ENCODE measurements around the gene ANGPT4. TPM values are rescaled to one million over a fixed set of nuclear protein-coding genes. Genes with fewer than 3 reads are reported as not detected.

Gene ANGPT4
- total and polyA plus RNA-seq, 2 of the 8 experiments (the other 6 are each of a cell fraction or from before 2014, with no cell fraction given) = 0.07 to 0.33 TPM

DNA sequence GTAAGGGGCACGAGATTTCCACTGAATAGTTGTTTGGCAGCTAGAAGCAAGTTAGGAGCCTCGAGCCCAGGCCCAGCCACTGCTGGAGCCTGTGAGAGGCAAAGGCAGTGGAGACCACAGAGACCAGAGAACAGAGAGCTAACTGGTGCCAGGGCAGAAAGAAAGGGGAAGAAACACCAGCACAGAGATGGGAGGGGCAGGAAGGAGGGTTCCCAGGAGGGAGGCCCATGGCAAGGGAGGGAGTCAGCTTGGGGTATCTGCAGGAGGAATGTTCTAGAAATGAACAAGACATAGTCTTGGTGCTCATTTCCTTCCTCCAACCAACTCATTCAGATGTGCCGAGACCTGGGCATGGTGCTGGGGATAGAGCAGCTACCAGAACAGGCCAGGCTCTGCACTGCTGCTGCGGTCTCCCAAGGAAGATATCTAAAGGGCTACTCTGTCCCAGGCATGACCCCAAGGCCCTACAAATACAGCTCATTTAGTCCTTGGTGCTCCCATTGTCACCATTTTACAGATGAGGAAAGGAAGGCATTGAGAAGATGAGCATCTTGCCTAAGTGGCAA is 10.7 kb downstream of the ANGPT4 start:
- Histone ChIP-seq H2BK20ac (ENCODE audit: low read length) (no peak overlapping the region), H3K4me1 (replicated peaks in 1 of 4; ENCODE audit: control insufficient read depth in 3 of 4, insufficient read depth in 4 of 4, low read length in 3 of 4) (peaks cover 0 to 4% (median 0%) of the 10 kb centered on the region in 4 experiments; a peak in 2 of 7 replicates), H3K4me3 (ENCODE audit: extremely low read depth in 1 of 4, insufficient read depth in 2 of 4, low read depth in 3 of 4, low read length in 4 of 4) (no peak overlapping the region), H3K4ac (replicated peaks; ENCODE audit: insufficient read length, low read depth, low read length) (no peak overlapping the region), H3K79me2 (ENCODE audit: control insufficient read depth in 1 of 2, insufficient read depth in 2 of 2, low read length in 2 of 2) (no peaks in the 10 kb centered on the region), H3K18ac (ENCODE audit: extremely low read depth, low read length) (no peak overlapping the region), H2AFZ (ENCODE audit: low read length) (no peak overlapping the region), H2BK120ac (replicated peaks; ENCODE audit: low read depth, low read length) (no peak overlapping the region), H3K27me3 (replicated peaks in 1 of 4; ENCODE audit: control insufficient read depth in 3 of 4, extremely low read depth in 1 of 4, insufficient read depth in 3 of 4, low read length in 3 of 4) (no peaks in the 10 kb centered on the region), H2BK5ac (ENCODE audit: low read depth, low read length) (no peak overlapping the region), H2BK12ac (ENCODE audit: low read depth, low read length) (no peak overlapping the region), H3K27ac (ENCODE audit: low read depth, low read length) (no peak overlapping the region), H3K56ac (replicated peaks; ENCODE audit: insufficient read length, low read depth, low read length) (no peak overlapping the region), H2BK15ac (ENCODE audit: low read length) (no peak overlapping the region), H3K14ac (ENCODE audit: insufficient read length) (no peak overlapping the region), H3K79me1 (ENCODE audit: low read depth, low read length) (no peaks in the 10 kb centered on the region), H3K4me2 (ENCODE audit: insufficient read depth in 1 of 2, low read depth in 2 of 2, low read length in 2 of 2) (no peak overlapping the region), H2AK5ac (ENCODE audit: low read depth, low read length) (no peak overlapping the region), H4K91ac (replicated peaks; ENCODE audit: insufficient read length, low read length) (no peak overlapping the region), H4K20me1 (replicated peaks in 1 of 2; ENCODE audit: control insufficient read depth in 1 of 2, insufficient read depth in 2 of 2, low read length in 2 of 2) (no peaks in the 10 kb centered on the region), H3K23me2 (ENCODE audit: low read depth, low read length) (no peaks in the 10 kb centered on the region), H3K23ac (ENCODE audit: insufficient read length) (no peak overlapping the region), H4K8ac (ENCODE audit: extremely low read depth, insufficient read depth, low read length) (no peak overlapping the region), H3K9ac (replicated peaks in 1 of 4; ENCODE audit: extremely low read depth in 1 of 4, low read depth in 3 of 4, low read length in 3 of 4) (no peak overlapping the region), H3K36me3 (ENCODE audit: control insufficient read depth in 2 of 4, insufficient read depth in 4 of 4, low read length in 3 of 4) (no peaks in the 10 kb centered on the region), H4K5ac (ENCODE audit: insufficient read length, low read depth, low read length) (no peak overlapping the region), H3K9me3 (ENCODE audit: insufficient read depth in 2 of 2, low read depth in 1 of 2, low read length in 1 of 2) (no peaks in the 10 kb centered on the region)
- ChIA-PET CTCF (ENCODE audit: partially characterized antibody) (interaction anchor here (1.2 to 3.9 kb wide), 6 partner anchors 10 to 51 kb away, joined by 3 to 19 read pairs (median 6); partner anchors contain the start of gene ANGPT4), POLR2A (ENCODE audit: partially characterized antibody) (interaction anchor here (1.1 to 1.8 kb wide), 2 partner anchors 9 to 11 kb away, joined by 3 to 6 read pairs; partner anchors contain the start of gene ANGPT4)
- 87% methylated on average over 4 of the region's 4 CpGs; no CpG with 5 or more reads in 1 of the 2 experiments for WGBS, 2 experiments (ENCODE audit: extremely low coverage in 1 of 2, insufficient coverage in 1 of 2, insufficient read length in 1 of 2, insufficient replicate concordance in 2 of 2, low coverage in 1 of 2, low lambda C conversion rate in 2 of 2, missing lambda C conversion rate in 1 of 2)
- DNase-seq (ENCODE audit: low read depth in 1 of 2, low spot score in 2 of 2) (no peak), FAIRE-seq (no peak)
- TF ChIP-seq GTF2F1 (IDR thresholded peaks at IDR 0.05; ENCODE audit: borderline replicate concordance, low read depth, low read length) (no peak), NRF1 (IDR thresholded peaks at IDR 0.05; ENCODE audit: low read depth, low read length) (no peak), SP2 (IDR thresholded peaks at IDR 0.05; ENCODE audit: low read length) (no peak), HDAC2 (IDR thresholded peaks at IDR 0.05; ENCODE audit: borderline replicate concordance in 1 of 2, low read depth in 2 of 2, low read length in 2 of 2) (no peak), SAP30 (IDR thresholded peaks at IDR 0.05; ENCODE audit: insufficient read depth, insufficient replicate concordance, low read length) (no peak), NANOG (IDR thresholded peaks at IDR 0.05; ENCODE audit: insufficient read depth, low read depth, low read length, poor library complexity, severe bottlenecking) (no peak), GABPA (IDR thresholded peaks at IDR 0.05; ENCODE audit: borderline replicate concordance, insufficient read depth, low read length) (no peak), KDM5A (IDR thresholded peaks at IDR 0.05; ENCODE audit: low read length) (no peak), RFX5 (IDR thresholded peaks at IDR 0.05; ENCODE audit: borderline replicate concordance, low read depth, low read length) (no peak)
- TF ChIP-seq, protein P1, sequence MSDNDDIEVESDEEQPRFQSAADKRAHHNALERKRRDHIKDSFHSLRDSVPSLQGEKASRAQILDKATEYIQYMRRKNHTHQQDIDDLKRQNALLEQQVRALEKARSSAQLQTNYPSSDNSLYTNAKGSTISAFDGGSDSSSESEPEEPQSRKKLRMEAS (IDR thresholded peaks at IDR 0.05) = no peak
